Right cardiac atrium (tissue), 5 donors: ENCODE results near the gene HYAL1. TPM values are rescaled to one million over a fixed set of nuclear protein-coding genes. Genes with fewer than 3 reads are reported as not detected.
A peak's percentile ranks its signal among the peaks of the same experiment; 100 is the strongest.
"Not testable (repeated sequence)": the region's sequence is repeated elsewhere in the genome, so short reads cannot be mapped to it uniquely, and the experiment has no call there.

ENCODE experiments used
- ATAC-seq, 2 donors: fragments of 200-7000 bp; cut with Tn5 transposase; one replicate each; pipeline versions ENCODE4 v1.8.0 to v1.9.1; 2020; ENCODE audit warnings: moderate library complexity in 2 of 2, mild to moderate bottlenecking in 1 of 2
- DNase-seq, 3 donors: peaks; one replicate each; pipeline ENCODE4 v3.0.0-alpha.2; 2020
- H3K27ac ChIP-seq: one replicate; pipeline ENCODE4 v1.5.1; 2013; ENCODE audit warnings: mild to moderate bottlenecking, low read length, control low read depth, moderate library complexity
- H3K27me3 ChIP-seq: one replicate; pipeline ENCODE4 v1.6.1; 2013; ENCODE audit not compliant: control insufficient read depth, insufficient read depth
- H3K4me1 ChIP-seq: one replicate; pipeline ENCODE4 v1.6.1; 2013; ENCODE audit warnings: low read length; ENCODE audit not compliant: control insufficient read depth, insufficient read depth
- H3K4me3 ChIP-seq: one replicate; pipeline ENCODE4 v1.5.1; 2013; ENCODE audit warnings: low read length, control low read depth
- H3K9me3 ChIP-seq: one replicate; pipeline ENCODE4 v1.6.1; 2013; ENCODE audit warnings: low read length; ENCODE audit not compliant: control insufficient read depth
- WGBS: extraction: QIAGEN DNeasy Blood & Tissue Kit; methylation state at CpG from one replicate; pipeline ENCODE4 v1.1.7; 2013; 5-methylcytosine and 5-hydroxymethylcytosine counted together
- intact Hi-C, 4 donors: fragments of 100-400 bp; cut with DNase I; formaldehyde crosslinking; loops; one replicate each; pipeline versions ENCODE4 v1.11.0 to v1.14.0; 2022 to 2023
- polyA plus RNA-seq: library from polyadenylated mRNA; stranded (reverse); fragments of 200-250 nt; gene quantifications from one replicate; pipeline ENCODE4 v1.2.3, GENCODE V29; 2013
- total RNA-seq, 4 donors: library from RNA; stranded (reverse); fragmentation: NEBNext Ultra II Directional; extraction: Animal tissue kit (Norgen Biotek cat#: 25700); gene quantifications; one replicate each; pipeline ENCODE4 v1.2.1, GENCODE V29; 2021
- donor health status: healthy with polysubstance abuse.
- donor health status: DM: no; HTN: yes; CAD: no.
- donor health status: DM: no; HTN: no; CAD: no.
- donor health status: DM: no; HTN: yes; CAD: no; lungs with severe emphysema.
- donor health status: DM: yes; HTN: yes; CAD: no.

HYAL1 gene
- total and polyA plus RNA-seq, 5 donors, result 17.8 to 33.7 (median 25.4) TPM

DNA sequence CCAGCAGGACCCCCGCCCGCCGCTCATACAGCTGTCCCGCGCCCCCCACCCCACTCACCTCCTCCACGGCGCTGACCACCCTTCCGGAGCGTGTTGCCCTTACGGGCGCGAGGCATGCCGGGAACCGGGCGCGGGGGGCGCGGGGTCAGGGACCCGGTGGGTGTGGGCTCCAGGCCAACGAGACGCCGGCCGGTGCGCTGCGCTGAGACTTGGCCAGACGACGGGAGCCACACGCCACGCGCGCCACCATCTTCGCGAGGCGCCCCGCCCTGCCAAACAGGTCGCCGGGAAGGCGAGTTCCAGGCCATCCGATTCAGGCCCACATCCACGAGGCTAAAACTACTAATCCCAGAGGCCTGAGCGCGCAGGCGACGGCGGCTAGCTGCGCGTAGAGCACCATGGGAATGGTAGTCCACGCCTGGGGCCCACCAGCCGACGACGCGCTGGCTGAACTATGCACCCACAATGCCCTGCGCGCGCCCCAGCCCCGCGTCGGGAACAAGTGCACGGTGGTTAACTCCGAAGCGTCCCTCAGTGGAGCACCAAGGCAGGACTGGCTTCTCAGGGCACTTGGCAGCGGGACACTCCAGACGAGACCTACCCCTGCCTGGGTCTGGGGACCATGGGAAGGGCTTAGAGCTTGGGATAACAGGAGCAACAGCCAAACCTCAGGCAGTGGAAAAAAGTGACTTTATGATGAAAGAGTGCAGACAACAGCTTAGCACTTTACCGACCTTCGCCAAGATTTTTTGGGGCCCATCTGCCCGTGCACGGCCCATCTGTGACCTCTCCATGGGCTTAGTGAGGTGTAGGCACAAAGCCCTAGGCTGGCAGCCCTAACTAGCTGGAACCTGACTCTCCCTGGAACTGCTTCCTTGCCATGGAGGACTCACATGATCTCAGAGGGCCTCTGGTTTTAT is 11.0 kb downstream of the HYAL1 start, which contains the start of gene IFRD2:
Gene IFRD2, minus strand, starts transcription at position 271 of the 920 bp plus-strand sequence. Its CDS starts 155 bp downstream, at position 116.
- under 1% methylated on average over 67 of the region's 67 CpGs for whole genome bisulfite sequencing
- Histone ChIP-seq H3K9me3 (no peaks in the 10 kb centered on the region), H3K4me1 (peaks cover 5% of the 10 kb centered on the region), H3K27ac (peak within 1 kb of the TSS; percentile 80), H3K4me3 (peak within 1 kb of the TSS; percentile 79), H3K27me3 (no peaks in the 10 kb centered on the region)
- peak; percentile 93 to 95 for ATAC-seq
- intact Hi-C loops, result no loop called here
- DNase-seq, result peak; percentile 98 to 99 (median 99)

DNA sequence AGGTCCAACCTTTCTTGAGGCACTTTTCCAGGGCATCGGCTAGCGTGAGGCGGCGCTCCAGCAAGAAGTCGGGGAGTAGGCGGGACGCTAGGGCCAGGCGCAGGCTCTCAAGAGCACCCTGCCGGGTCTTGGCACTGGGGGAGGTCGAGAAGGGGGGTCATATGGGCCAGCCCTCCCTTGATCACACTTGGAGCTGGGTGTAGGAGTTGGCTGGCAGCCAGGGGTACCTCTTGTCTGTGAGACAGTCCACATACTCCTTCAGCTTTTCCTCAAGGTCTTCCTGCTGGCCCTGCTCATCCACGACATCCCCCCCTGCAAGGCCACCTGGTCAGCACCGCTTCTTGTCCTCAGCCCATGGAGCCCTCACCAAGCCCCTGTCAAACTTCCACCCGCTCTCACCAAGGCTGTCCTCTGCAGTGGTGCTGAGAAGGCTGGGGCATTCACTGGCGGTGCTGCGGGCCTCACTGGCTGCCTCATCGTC is 13.2 kb downstream of the HYAL1 start:
- H3K27ac ChIP-seq, result no peak overlapping the region
- H3K4me1 ChIP-seq, result peaks cover 5% of the 10 kb centered on the region
- peak; percentile 33 to 74 (median 71) for DNase-seq
- intact Hi-C loops, result no loop called here
- no peak for ATAC-seq
- H3K4me3 ChIP-seq, result no peak overlapping the region
- 87% methylated on average over 16 of the region's 16 CpGs for WGBS
- no peaks in the 10 kb centered on the region for H3K27me3 ChIP-seq
- H3K9me3 ChIP-seq, result no peaks in the 10 kb centered on the region

GRCh38 chr3:50289130-50289529 is 14.2 kb downstream of the HYAL1 start:
- DNase-seq (no peak), ATAC-seq (no peak)
- Histone ChIP-seq H3K27ac (no peak overlapping the region), H3K4me1 (peaks cover 5% of the 10 kb centered on the region), H3K4me3 (no peak overlapping the region), H3K9me3 (no peaks in the 10 kb centered on the region), H3K27me3 (no peaks in the 10 kb centered on the region)
- intact Hi-C loops, result no loop called here
- WGBS, result 92% methylated on average over 6 of the region's 6 CpGs

DNA sequence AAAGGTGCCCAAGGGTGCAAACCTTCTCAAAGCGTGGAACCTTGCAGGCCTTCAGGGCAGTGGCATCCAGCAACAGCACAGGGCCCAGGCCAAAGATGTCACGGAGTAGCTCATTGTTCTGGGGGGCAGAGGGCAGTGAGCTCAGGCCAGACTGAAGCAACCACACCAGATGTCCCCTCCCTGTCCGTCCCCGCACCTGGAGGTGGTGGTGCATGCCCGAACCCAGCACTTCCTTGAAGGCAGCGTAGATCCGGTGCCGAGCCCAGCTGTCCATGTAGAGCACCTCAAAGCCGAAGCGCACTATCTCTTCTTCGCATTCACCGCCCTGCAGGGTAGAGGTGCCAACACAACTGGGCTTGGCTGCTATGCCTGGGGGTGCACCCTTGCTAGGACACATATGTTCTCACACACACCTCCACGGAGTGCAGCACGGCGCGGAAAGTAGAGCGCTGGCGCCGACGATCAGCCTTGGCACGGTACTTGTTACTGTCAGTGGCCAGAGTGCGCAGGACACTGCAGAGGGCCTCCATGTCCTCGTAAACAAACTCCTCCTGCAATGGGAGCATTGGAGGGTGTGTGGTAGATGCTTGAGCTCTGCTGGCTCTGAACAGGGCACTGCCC is 14.9 kb downstream of the HYAL1 start:
- Histone ChIP-seq H3K4me3 (no peak overlapping the region), H3K9me3 (no peaks in the 10 kb centered on the region), H3K4me1 (peaks cover 5% of the 10 kb centered on the region), H3K27me3 (no peaks in the 10 kb centered on the region), H3K27ac (no peak overlapping the region)
- no peak for ATAC-seq
- DNase-seq, result peak in 1 of 3 donors; percentile 34
- intact Hi-C loops, result no loop called here
- WGBS, result 93% methylated on average over 23 of the region's 23 CpGs

DNA sequence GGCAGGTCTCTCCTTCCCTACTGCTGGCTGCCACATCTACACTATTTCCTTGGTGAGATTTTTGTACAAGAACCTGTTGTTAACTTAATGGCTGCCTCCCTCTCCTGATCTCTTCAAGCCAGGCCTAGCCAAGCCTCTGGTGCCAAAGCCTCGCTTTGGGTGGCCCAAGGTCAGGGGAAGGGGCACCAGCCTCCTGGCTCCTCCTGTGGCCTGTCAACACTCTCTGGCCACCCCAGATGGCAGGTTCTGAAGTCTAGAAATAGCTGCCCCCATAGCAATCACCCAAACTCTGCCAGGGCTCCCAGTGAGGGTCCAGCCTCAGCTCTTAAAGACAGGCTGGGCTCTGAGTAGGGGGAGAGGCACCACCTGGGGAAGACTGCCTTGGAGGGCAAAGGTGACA is 16.1 kb downstream of the HYAL1 start:
- DNase-seq (peak in 2 of 3 donors; percentile 69 to 81), ATAC-seq (peak in 1 of 2 donors; percentile 17)
- Histone ChIP-seq H3K27ac (peak overlapping the region; percentile 48), H3K27me3 (no peaks in the 10 kb centered on the region), H3K4me1 (peaks cover 3% of the 10 kb centered on the region), H3K4me3 (no peak overlapping the region), H3K9me3 (no peaks in the 10 kb centered on the region)
- 64% methylated on average over 1 of the region's 1 CpG for WGBS
- intact Hi-C loops, result no loop called here

- no peaks in the 10 kb centered on the region for H3K9me3 ChIP-seq
- H3K27ac ChIP-seq, result peak overlapping the region; percentile 48
- H3K4me1 ChIP-seq, result peaks cover 3% of the 10 kb centered on the region
- WGBS, result 87% methylated on average over 28 of the region's 28 CpGs
- DNase-seq (peak in 1 of 3 donors; percentile 44), ATAC-seq (no peak)
- intact Hi-C loops, result no loop called here
- no peak overlapping the region for H3K4me3 ChIP-seq
- no peaks in the 10 kb centered on the region for H3K27me3 ChIP-seq
These were observed 16.8 kb downstream of the HYAL1 start for GRCh38 chr3:50286322-50287227.

DNA sequence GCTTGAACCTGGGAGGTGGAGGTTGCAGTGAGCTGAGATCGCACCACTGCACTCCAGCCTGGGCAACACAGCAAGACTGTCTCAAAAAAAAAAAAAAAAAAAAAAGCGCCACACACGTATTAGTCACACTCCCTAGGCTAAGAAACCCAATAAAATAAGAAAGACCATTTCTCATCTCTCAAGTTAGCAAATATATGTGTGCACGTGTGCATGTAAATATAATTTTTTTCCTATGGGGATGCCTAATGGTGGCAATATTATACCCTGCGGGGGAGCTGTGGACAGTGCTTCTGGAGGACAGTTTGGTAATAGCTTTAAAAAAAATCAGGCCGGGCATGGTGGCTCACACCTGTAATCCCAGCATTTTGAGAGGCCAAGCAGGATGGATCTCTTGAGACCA is 19.3 kb downstream of the HYAL1 start:
- H3K27ac ChIP-seq, H3K4me1 ChIP-seq, ATAC-seq, H3K27me3 ChIP-seq, H3K9me3 ChIP-seq, H3K4me3 ChIP-seq, intact Hi-C loops, DNase-seq: not testable (repeated sequence)
- 87% methylated on average over 6 of the region's 6 CpGs for WGBS

- intact Hi-C loops, result loop anchor here in 2 of 4 donors (10.0 kb wide), 1 partner anchor 155 kb away; no protein-coding TSS in a partner anchor
- DNase-seq, result no peak
- peak overlapping the region; percentile 9 for H3K4me3 ChIP-seq
- WGBS, result 81% methylated on average over 8 of the region's 8 CpGs
- H3K9me3 ChIP-seq, result no peaks in the 10 kb centered on the region
- H3K27me3 ChIP-seq, result no peaks in the 10 kb centered on the region
- H3K4me1 ChIP-seq, result peaks cover 2% of the 10 kb centered on the region
- peak; percentile 2 for ATAC-seq
- peak overlapping the region; percentile 89 for H3K27ac ChIP-seq
These were observed 23.9 kb downstream of the HYAL1 start for GRCh38 chr3:50279255-50280016.

GRCh38 chr3:50278880-50279224 is 24.5 kb downstream of the HYAL1 start, which contains the start of gene LSMEM2:
Gene LSMEM2 (plus strand): TSS chr3:50279087. CDS start chr3:50279114, 27 bp downstream.
- Histone ChIP-seq H3K4me3 (peak within 1 kb of the TSS; percentile 9), H3K4me1 (peaks cover 2% of the 10 kb centered on the region), H3K9me3 (no peaks in the 10 kb centered on the region), H3K27me3 (no peaks in the 10 kb centered on the region), H3K27ac (peak within 1 kb of the TSS; percentile 89)
- DNase-seq, result peak in 2 of 3 donors; percentile 80
- 37% methylated on average over 2 of the region's 2 CpGs for WGBS
- intact Hi-C loops, result loop anchor here in 2 of 4 donors (10.0 kb wide), 1 partner anchor 154 kb away; no protein-coding TSS in a partner anchor
- peak; percentile 43 to 78 for ATAC-seq
